Mucosa of stomach (tissue), 1 donor: ENCODE data around the gene S100P.

Experiments
- H3K27me3 ChIP-seq: one replicate; pipeline ENCODE4 v1.7.0; 2013; ENCODE audit warnings: mild to moderate bottlenecking, low read length; ENCODE audit not compliant: control insufficient read depth, insufficient read depth
- H3K36me3 ChIP-seq: one replicate; pipeline ENCODE4 v1.7.0; 2013; ENCODE audit warnings: low read length; ENCODE audit not compliant: control insufficient read depth, insufficient read depth
- H3K4me1 ChIP-seq: one replicate; pipeline ENCODE4 v1.7.0; 2013; ENCODE audit warnings: mild to moderate bottlenecking, low read length; ENCODE audit not compliant: control insufficient read depth, insufficient read depth
- H3K4me3 ChIP-seq: one replicate; pipeline ENCODE4 v1.7.0; 2013; ENCODE audit warnings: low read length
- H3K9ac ChIP-seq: one replicate; pipeline ENCODE4 v1.7.0; 2013; ENCODE audit warnings: mild to moderate bottlenecking, low read length, moderate library complexity
- H3K9me3 ChIP-seq: one replicate; pipeline ENCODE4 v1.7.0; 2013; ENCODE audit warnings: mild to moderate bottlenecking, low read length, moderate library complexity; ENCODE audit not compliant: control insufficient read depth
- donor health status: Pancreatic carcinoma.

S100P gene

DNA sequence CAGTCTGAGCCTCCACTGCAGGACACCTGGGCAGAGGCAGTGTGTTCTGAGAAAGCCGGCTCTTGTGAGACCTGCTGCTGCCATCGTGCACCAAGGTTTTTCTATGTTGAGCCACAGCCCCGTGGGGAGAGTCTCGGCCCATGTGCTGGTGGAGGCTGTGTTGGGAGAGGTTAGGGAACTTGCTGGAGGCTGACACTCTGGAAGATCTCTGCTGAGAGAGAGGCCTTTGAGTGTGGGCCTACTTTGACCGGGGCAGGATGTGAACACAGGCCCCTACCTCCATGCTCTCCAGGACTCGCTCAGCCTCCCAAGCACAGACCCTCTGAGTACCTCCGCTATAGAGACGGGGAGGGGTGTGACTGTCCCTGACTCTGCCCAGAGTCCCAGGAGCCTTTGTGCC lies 1.3 kb upstream of the S100P start:
- H3K27me3 ChIP-seq: no peaks in the 10 kb centered on the region
- H3K9me3 ChIP-seq: no peaks in the 10 kb centered on the region
- peak overlapping the region; percentile 99 for H3K9ac ChIP-seq
- H3K36me3 ChIP-seq: no peaks in the 10 kb centered on the region
- no peak overlapping the region for H3K4me3 ChIP-seq
- H3K4me1 ChIP-seq: peaks cover 59% of the 10 kb centered on the region

DNA sequence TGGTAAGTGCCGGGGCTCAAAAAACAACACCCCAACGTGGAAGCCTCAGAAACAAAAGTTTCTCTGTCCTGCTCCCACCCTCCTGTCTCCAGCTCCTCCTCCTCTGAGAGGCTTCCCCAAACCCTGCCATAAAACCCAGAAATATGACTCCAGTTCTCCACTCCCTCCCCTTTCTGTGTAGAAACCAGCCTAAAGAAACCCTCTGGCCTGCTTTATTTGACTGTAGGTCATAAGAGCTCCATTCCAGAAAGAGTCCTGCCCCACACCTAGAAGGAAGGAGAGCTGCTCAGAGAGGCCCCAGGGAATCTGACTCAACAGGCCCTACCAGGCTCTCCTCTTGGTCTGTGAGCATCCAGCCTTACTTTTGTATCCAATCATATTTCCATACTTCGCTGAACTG lies 872 bp upstream of the S100P start:
- H3K36me3 ChIP-seq: no peaks in the 10 kb centered on the region
- H3K27me3 ChIP-seq: no peaks in the 10 kb centered on the region
- peaks cover 57% of the 10 kb centered on the region for H3K4me1 ChIP-seq
- H3K9ac ChIP-seq: peak overlapping the region; percentile 99
- no peaks in the 10 kb centered on the region for H3K9me3 ChIP-seq
- peak overlapping the region; percentile 81 for H3K4me3 ChIP-seq

DNA sequence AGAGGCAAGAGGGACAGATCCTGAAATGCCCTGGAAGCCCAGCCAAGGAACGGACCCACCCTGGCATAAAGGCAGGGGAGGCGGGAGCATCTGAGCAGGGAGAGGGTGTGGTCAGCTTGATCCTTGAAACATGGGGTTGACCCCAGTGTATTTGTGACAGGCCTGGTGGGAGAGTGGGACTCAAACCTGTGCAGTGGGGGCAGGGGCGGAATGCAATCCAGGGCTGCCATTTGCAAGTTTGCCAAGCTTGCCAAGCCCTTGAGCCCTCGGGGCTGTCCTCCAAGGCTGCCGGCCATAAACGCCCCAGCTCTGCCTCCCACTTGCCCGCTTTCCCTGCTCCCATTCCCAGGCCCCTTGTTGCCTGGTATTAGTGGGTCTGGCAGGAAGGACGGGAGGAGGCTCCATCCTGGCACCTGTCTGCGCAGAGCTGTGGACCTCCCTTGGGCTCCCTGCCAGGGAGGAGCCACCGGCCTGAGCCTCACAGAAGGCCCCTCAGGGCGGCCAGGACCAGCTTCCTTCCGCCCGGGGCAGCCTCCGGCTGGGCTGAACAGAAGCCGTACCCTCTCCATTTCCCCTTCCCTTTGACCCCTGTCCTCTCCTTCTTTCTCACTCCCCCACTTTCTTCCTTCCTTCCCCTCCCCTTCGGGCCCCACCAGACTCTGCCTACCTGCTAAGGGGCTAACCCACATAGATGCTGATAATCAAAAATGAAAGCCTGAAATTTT lies 661 bp downstream of the S100P start:
- Histone ChIP-seq H3K4me3 (peak overlapping the region; percentile 81), H3K36me3 (no peaks in the 10 kb centered on the region), H3K27me3 (no peaks in the 10 kb centered on the region), H3K9me3 (no peaks in the 10 kb centered on the region), H3K9ac (peak overlapping the region; percentile 99), H3K4me1 (peaks cover 42% of the 10 kb centered on the region)

DNA sequence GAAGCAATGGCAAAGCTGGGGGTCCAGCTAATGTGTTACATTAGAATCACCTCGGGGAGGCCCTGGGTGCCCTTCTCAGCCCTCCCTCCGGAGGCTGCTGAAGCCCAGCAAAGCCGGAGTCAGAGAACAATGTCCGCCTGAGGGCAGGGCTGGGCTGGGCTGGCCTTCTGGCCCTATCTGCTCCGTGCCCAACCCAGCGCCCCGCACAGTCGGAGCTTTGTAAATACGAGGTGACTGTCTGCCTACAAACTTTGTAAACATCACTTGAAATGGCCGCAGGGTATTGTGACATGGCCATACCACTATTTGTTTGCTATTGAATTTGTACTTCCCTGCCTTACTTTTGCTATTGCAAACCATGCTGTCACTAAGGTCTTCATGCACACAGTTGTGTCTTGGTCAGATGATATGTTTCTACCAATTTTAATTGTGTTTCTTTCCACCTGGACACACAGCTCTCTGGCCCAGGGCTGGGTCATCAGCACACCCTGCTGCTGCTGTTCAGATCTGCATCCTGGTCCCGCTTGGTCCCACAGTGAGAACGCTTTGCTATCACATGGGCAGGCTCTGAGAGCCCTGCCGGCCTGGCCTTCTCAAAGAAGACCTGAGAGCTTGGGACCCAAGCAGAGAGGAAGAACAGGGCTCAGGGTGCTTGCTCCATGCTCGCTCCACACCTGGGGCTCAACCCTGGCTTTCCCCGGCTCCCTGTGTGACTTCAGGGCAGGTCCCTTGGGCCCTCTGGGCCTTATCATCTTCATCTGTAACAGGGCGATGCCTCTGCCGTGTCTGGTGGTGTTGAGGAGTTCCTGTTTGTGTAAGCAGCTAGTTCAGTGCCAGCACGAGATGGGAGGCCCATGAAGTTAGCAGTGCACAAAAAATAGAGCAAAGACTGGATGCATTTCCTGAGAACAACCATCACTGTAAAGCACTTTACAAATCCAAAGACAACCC lies 2.3 kb downstream of the S100P start:
- H3K27me3 ChIP-seq: no peaks in the 10 kb centered on the region
- H3K9me3 ChIP-seq: no peaks in the 10 kb centered on the region
- peaks cover 26% of the 10 kb centered on the region for H3K4me1 ChIP-seq
- H3K4me3 ChIP-seq: peak overlapping the region; percentile 81
- no peaks in the 10 kb centered on the region for H3K36me3 ChIP-seq
- H3K9ac ChIP-seq: peak overlapping the region; percentile 99

DNA sequence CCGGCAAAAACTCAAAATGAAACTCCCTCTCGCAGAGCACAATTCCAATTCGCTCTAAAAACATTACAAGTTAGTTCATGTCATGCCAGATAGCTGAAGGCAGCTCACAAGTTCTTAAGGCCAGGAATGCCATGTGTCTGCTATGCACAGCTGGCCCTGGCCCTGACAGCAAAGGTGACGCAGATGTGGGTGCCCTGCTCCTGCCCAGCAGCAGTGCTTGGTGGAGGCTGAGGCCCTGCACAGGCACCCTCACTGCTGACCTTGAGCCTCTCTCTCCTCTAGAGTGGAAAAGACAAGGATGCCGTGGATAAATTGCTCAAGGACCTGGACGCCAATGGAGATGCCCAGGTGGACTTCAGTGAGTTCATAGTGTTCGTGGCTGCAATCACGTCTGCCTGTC lies 2.9 kb downstream of the S100P start:
- Histone ChIP-seq H3K9ac (no peak overlapping the region), H3K27me3 (no peaks in the 10 kb centered on the region), H3K4me3 (no peak overlapping the region), H3K36me3 (no peaks in the 10 kb centered on the region), H3K9me3 (no peaks in the 10 kb centered on the region), H3K4me1 (peaks cover 22% of the 10 kb centered on the region)

DNA sequence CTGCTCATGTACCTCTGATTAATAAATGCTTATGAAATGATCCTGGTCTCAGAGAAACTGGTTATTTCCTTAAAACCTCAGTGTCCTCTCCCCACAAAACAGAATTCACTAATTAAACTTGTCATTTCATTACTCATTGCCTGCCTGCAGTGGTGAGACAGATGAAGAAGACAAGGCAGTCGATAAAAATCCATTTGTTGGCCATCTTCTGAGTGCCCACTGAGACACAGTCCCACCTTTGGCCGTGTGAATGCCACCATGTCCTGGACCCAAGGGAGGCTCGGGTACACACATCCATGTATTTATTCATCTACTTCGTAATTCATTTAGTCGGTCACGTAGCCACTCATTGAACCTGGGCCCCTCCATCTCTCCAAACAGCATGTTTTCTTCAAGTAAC lies 3.5 kb downstream of the S100P start:
- no peaks in the 10 kb centered on the region for H3K36me3 ChIP-seq
- no peak overlapping the region for H3K4me3 ChIP-seq
- no peak overlapping the region for H3K9ac ChIP-seq
- no peaks in the 10 kb centered on the region for H3K27me3 ChIP-seq
- peaks cover 21% of the 10 kb centered on the region for H3K4me1 ChIP-seq
- no peaks in the 10 kb centered on the region for H3K9me3 ChIP-seq

DNA sequence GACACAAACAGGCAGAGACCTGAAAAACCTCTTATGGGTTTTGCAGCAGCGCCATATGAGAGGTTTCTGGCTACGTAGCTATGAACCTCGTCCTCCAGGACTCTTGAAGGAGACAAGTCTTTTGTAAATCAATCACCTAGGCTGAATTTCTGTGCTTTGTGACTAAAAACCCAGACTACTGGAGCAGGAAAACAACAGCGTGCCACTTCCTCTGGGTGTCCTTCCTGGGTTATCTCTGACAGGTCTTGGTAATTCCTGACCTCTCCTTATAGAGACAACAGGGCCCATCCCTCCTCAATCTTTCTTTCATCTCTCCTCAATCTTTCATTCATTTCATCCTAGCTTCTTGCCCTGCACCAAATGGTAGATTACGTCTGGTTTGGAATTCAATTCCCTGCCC lies 5.7 kb downstream of the S100P start:
- Histone ChIP-seq H3K4me3 (no peak overlapping the region), H3K9me3 (no peaks in the 10 kb centered on the region), H3K9ac (no peak overlapping the region), H3K36me3 (no peaks in the 10 kb centered on the region), H3K27me3 (no peaks in the 10 kb centered on the region), H3K4me1 (peaks cover 6% of the 10 kb centered on the region)

DNA sequence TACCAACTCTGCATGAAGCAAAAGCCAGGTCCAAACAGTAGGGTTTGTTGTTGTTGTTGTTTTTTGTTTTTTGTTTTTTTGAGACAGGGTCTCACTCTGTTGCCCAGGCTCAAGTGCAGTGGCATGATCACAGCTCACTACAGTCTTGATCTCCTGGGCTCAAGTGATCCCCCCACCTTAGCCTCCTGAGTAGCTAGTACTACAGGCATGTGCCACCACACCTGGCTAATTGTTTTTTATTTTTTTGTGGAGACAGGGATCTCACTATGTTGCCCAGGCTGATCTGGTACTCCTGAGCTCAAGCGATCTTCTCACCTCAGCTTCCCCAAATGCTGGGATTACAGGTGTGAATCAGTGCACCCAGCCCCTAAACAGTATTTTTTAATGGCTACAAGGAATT lies 6.2 kb downstream of the S100P start:
- Histone ChIP-seq H3K4me3 (no peak overlapping the region), H3K9me3 (no peaks in the 10 kb centered on the region), H3K36me3 (no peaks in the 10 kb centered on the region), H3K4me1 (peaks cover 6% of the 10 kb centered on the region), H3K9ac (no peak overlapping the region), H3K27me3 (no peaks in the 10 kb centered on the region)

DNA sequence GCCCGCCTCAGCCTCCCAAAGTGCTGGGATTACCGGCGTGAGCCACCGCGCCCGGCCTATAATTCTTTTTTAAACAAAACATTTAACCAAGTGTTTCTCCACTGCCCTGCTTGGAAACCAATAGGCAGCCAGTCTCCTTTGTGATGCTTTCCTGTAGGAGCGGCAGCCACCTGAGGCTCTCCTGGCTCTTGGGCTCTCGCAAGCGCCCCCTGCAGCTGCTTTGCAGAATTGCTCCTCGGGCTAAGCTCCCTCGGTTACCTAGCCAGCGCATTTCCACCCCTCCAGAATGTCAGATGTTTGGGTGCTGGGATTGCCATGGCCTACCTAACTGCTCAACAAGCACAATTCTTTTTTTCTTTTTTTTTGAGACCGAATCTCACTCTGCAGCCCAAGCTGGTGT lies 7.7 kb downstream of the S100P start:
- H3K27me3 ChIP-seq: no peaks in the 10 kb centered on the region
- no peak overlapping the region for H3K9ac ChIP-seq
- no peak overlapping the region for H3K4me3 ChIP-seq
- H3K4me1 ChIP-seq: peaks cover 1% of the 10 kb centered on the region
- no peaks in the 10 kb centered on the region for H3K36me3 ChIP-seq
- H3K9me3 ChIP-seq: no peaks in the 10 kb centered on the region

DNA sequence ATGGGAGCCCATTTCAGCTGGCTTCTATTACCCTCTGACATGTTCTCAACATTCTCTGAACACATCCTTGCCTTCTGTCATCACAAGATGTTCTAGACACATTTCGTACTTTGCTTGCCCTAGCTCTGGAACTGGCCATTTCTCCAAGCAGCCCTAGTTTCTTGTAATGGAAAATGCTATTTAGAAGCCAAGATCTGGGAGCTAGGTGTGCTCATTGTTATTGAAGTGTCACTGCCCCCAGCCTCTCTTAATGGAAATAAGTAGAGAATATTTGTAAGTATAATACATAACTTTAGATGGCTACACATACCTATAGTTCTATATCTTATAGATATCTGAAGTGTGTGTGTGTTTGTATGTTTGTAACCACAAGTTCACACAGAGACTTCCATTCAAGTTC lies 9.1 kb downstream of the S100P start:
- Histone ChIP-seq H3K36me3 (no peaks in the 10 kb centered on the region), H3K9ac (no peak overlapping the region), H3K4me1 (peaks cover 14% of the 10 kb centered on the region), H3K4me3 (no peak overlapping the region), H3K9me3 (no peaks in the 10 kb centered on the region), H3K27me3 (no peaks in the 10 kb centered on the region)

DNA sequence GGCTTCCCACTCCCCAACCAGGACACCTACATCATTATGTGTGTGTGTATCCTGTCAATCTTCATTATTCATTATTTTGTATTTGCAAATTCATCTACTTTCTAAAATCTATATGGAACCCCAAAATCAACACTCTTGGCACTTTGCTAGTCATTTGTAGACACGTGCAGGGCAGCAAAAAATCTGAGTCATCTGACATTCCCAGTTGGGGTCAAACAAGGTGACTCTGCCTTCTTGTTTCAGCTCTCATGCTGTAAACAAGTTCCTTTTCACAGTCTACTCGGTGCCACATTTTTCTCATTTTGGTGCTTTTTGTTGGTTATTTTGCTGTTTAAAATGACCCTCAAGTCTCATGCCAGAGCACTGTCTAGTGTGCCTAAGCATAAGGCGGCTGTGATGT lies 10.1 kb downstream of the S100P start:
- no peaks in the 10 kb centered on the region for H3K36me3 ChIP-seq
- no peaks in the 10 kb centered on the region for H3K27me3 ChIP-seq
- no peak overlapping the region for H3K9ac ChIP-seq
- H3K9me3 ChIP-seq: no peaks in the 10 kb centered on the region
- H3K4me3 ChIP-seq: no peak overlapping the region
- H3K4me1 ChIP-seq: peaks cover 22% of the 10 kb centered on the region

DNA sequence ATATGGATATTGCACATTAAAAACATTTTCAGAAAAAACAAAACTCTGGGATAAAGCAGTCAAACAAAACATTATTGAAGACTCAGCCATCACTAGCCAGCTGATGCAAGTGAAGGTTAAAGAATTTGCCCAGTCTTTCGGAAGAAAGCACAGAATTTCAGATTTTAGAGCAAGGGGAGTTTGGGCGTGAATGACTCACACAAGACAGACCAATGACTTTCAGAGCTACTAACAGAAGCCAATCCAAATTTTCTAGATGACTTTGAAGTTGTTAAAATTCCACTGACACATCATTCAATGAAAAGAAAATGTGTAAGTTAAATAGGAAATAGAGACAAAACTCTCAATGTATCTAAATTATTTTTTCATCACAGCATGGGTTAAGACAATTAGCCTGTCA lies 12.0 kb downstream of the S100P start:
- no peaks in the 10 kb centered on the region for H3K9me3 ChIP-seq
- no peak overlapping the region for H3K9ac ChIP-seq
- no peak overlapping the region for H3K4me3 ChIP-seq
- H3K4me1 ChIP-seq: peaks cover 28% of the 10 kb centered on the region
- H3K36me3 ChIP-seq: no peaks in the 10 kb centered on the region
- H3K27me3 ChIP-seq: no peaks in the 10 kb centered on the region
